Progenitor cell of endocrine pancreas (in vitro differentiated cells): ENCODE data around the gene TUBD1. TPM values are rescaled to one million over a fixed set of nuclear protein-coding genes. Genes with fewer than 3 reads are reported as not detected.
"Not testable (repeated sequence)": the region's sequence is repeated elsewhere in the genome, so short reads cannot be mapped to it uniquely, and the experiment has no call there.

Source experiments
- DNase-seq: peaks from one replicate; pipeline ENCODE4 v3.0.0; 2021; ENCODE audit warnings: low spot score; ENCODE audit not compliant: unreplicated experiment
- H3K27ac Mint-ChIP-seq: 2 replicates; pipeline ENCODE4 v1.8.0; 2021; ENCODE audit warnings: mild to moderate bottlenecking, moderate library complexity, mixed read lengths
- H3K27me3 Mint-ChIP-seq: 2 replicates; pipeline ENCODE4 v1.8.0; 2021; ENCODE audit warnings: mixed read lengths
- H3K36me3 Mint-ChIP-seq: 2 replicates; pipeline ENCODE4 v1.8.0; 2022; ENCODE audit warnings: mixed read lengths; ENCODE audit not compliant: insufficient read depth
- H3K4me1 Mint-ChIP-seq: 2 replicates; pipeline ENCODE4 v1.8.0; 2021; ENCODE audit warnings: low read depth, mixed read lengths
- H3K4me3 Mint-ChIP-seq: 2 replicates; pipeline ENCODE4 v1.8.0; 2021; ENCODE audit warnings: low read depth, mild to moderate bottlenecking, moderate library complexity, mixed read lengths
- H3K9me3 Mint-ChIP-seq: 2 replicates; pipeline ENCODE4 v1.8.0; 2021; ENCODE audit warnings: low read depth, mixed read lengths
- CTCF ChIP-seq: fragments of 200-600 bp; sonication (generic); IDR thresholded peaks from one replicate; pipeline ENCODE4 v1.5.0; 2021; ENCODE audit warnings: antibody characterized with exemption, mild to moderate bottlenecking; ENCODE audit not compliant: unreplicated experiment
- long read RNA-seq: library from polyadenylated mRNA; unstranded; transcript quantifications from one replicate; pipeline ENCODE4 v2.0.0, GENCODE V29; 2020
- total RNA-seq: library from RNA; stranded (reverse); gene quantifications from 2 replicates; pipeline ENCODE4 v1.2.1, GENCODE V29; 2021

The TUBD1 gene
- total RNA-seq = 31.7 and 31.8 TPM in 2 replicates
- long read RNA-seq, transcript TUBD1-201 (9 exons, 2,490 nt) = major isoform, 57 of 138 reads
- long read RNA-seq, transcript TUBD1-202 (8 exons, 1,769 nt) = minor isoform, 14 of 138 reads
- long read RNA-seq, partial matches to known transcripts = 1 of 138 reads
- long read RNA-seq, other reads (novel, unspliced or antisense) = 62 of 138 reads

- no peak for TF ChIP-seq CTCF
- H3K4me3 Mint-ChIP-seq = peak within 1 kb of the TSS; percentile 99
- peak; percentile 89 for DNase-seq
- H3K27me3 Mint-ChIP-seq = no peaks in the 10 kb centered on the region
- peaks cover 20% of the 10 kb centered on the region for H3K4me1 Mint-ChIP-seq
- peaks cover 9% of the 10 kb centered on the region for H3K36me3 Mint-ChIP-seq
- peak within 1 kb of the TSS; percentile 99 for H3K27ac Mint-ChIP-seq
- no peaks in the 10 kb centered on the region for H3K9me3 Mint-ChIP-seq
Measured at GRCh38 chr17:59892924-59893675, at the start of gene TUBD1, which contains the start of gene RPS6KB1. TSS of gene TUBD1 (minus strand) at chr17:59892943. CDS start at chr17:59891002, 1,941 bp downstream. TSS of gene RPS6KB1 (plus strand) at chr17:59893121. CDS start at chr17:59893185, 64 bp downstream.

- TF ChIP-seq CTCF = no peak
- H3K9me3 Mint-ChIP-seq = no peaks in the 10 kb centered on the region
- H3K4me3 Mint-ChIP-seq = no peak overlapping the region
- peaks cover 15% of the 10 kb centered on the region for H3K36me3 Mint-ChIP-seq
- no peaks in the 10 kb centered on the region for H3K4me1 Mint-ChIP-seq
- DNase-seq = no peak
- H3K27ac Mint-ChIP-seq = no peak overlapping the region
- no peaks in the 10 kb centered on the region for H3K27me3 Mint-ChIP-seq
Measured at GRCh38 chr17:59941131-59941530, 48.4 kb upstream of the TUBD1 start.

GRCh38 chr17:59940697-59941096 is 48.0 kb upstream of the TUBD1 start:
- peaks cover 14% of the 10 kb centered on the region for H3K36me3 Mint-ChIP-seq
- not testable (repeated sequence) for H3K9me3 Mint-ChIP-seq, H3K27me3 Mint-ChIP-seq, H3K27ac Mint-ChIP-seq, H3K4me3 Mint-ChIP-seq, DNase-seq, H3K4me1 Mint-ChIP-seq

- H3K4me3 Mint-ChIP-seq, H3K27me3 Mint-ChIP-seq, H3K27ac Mint-ChIP-seq, DNase-seq, H3K9me3 Mint-ChIP-seq, H3K4me1 Mint-ChIP-seq: not testable (repeated sequence)
- H3K36me3 Mint-ChIP-seq = peaks cover 21% of the 10 kb centered on the region
Measured at GRCh38 chr17:59933317-59933716, 40.6 kb upstream of the TUBD1 start.

- H3K9me3 Mint-ChIP-seq, H3K27ac Mint-ChIP-seq, H3K4me1 Mint-ChIP-seq, DNase-seq, H3K27me3 Mint-ChIP-seq, H3K4me3 Mint-ChIP-seq: not testable (repeated sequence)
- peaks cover 17% of the 10 kb centered on the region for H3K36me3 Mint-ChIP-seq
Measured at GRCh38 chr17:59930768-59931167, 38.0 kb upstream of the TUBD1 start.

GRCh38 chr17:59930121-59930520 is 37.4 kb upstream of the TUBD1 start:
- H3K36me3 Mint-ChIP-seq = peaks cover 20% of the 10 kb centered on the region
- not testable (repeated sequence) for H3K4me3 Mint-ChIP-seq, H3K27me3 Mint-ChIP-seq, H3K4me1 Mint-ChIP-seq, H3K27ac Mint-ChIP-seq, DNase-seq, H3K9me3 Mint-ChIP-seq

- not testable (repeated sequence) for H3K4me1 Mint-ChIP-seq, H3K9me3 Mint-ChIP-seq, H3K27me3 Mint-ChIP-seq, DNase-seq, H3K4me3 Mint-ChIP-seq, H3K27ac Mint-ChIP-seq
- H3K36me3 Mint-ChIP-seq = peaks cover 16% of the 10 kb centered on the region
Measured at GRCh38 chr17:59920637-59921036, 27.9 kb upstream of the TUBD1 start.

- TF ChIP-seq CTCF = no peak
- H3K4me1 Mint-ChIP-seq = no peaks in the 10 kb centered on the region
- peaks cover 17% of the 10 kb centered on the region for H3K36me3 Mint-ChIP-seq
- no peak for DNase-seq
- no peak overlapping the region for H3K4me3 Mint-ChIP-seq
- no peak overlapping the region for H3K27ac Mint-ChIP-seq
- H3K9me3 Mint-ChIP-seq = no peaks in the 10 kb centered on the region
- no peaks in the 10 kb centered on the region for H3K27me3 Mint-ChIP-seq
Measured at GRCh38 chr17:59916446-59916845, 23.7 kb upstream of the TUBD1 start.
